Measurements from ENCODE around the gene APBB1IP. TPM values are rescaled to one million over a fixed set of nuclear protein-coding genes. Genes with fewer than 3 reads are reported as not detected.

APBB1IP gene
- polyA plus RNA-seq, 1 experiment, result 0.04 TPM

GRCh38 chr10:26505491-26505890 is 67.3 kb downstream of the APBB1IP start:
- no peak for DNase-seq (ENCODE audit: low read depth, low spot score)
- H3K27me3 ChIP-seq (ENCODE audit: control insufficient read depth, insufficient read depth, low read length), result no peaks in the 10 kb centered on the region
- no peak overlapping the region for H3K4me3 ChIP-seq (ENCODE audit: low read depth, low read length)
- CTCF ChIA-PET, result no interaction called here
- POLR2A ChIA-PET, result no interaction called here
- no peak for TF ChIP-seq CTCF (IDR thresholded peaks at IDR 0.05; ENCODE audit: low read depth, low read length)
- H3K27ac ChIP-seq (ENCODE audit: low read depth, low read length), result no peak overlapping the region
- H3K9me3 ChIP-seq (ENCODE audit: control insufficient read depth, insufficient read depth, low read length), result peaks cover 28% of the 10 kb centered on the region

DNA sequence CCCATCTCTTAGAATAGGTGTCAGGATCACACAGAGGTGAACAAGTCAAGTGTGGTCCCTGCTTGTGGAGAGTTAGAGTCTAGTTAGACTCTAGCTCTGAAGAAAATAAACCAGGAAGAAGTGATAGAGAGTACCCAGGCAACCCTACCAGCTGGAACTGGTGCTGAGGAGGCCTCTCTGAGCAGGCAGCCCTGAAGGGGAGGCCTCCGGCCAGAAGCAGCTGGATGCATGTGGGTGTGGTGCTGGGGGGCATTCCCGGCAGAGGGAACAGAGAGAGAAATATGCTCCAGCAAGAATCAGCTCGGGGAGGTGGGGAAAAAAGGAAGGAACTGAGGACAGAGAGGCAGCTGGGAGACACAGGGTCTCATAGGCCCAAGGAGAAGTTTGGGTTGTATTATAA is 68.6 kb downstream of the APBB1IP start:
- Histone ChIP-seq H3K4me3 (ENCODE audit: low read depth, low read length) (no peak overlapping the region), H3K9me3 (ENCODE audit: control insufficient read depth, insufficient read depth, low read length) (peaks cover 24% of the 10 kb centered on the region), H3K27me3 (ENCODE audit: control insufficient read depth, insufficient read depth, low read length) (no peaks in the 10 kb centered on the region), H3K27ac (ENCODE audit: low read depth, low read length) (no peak overlapping the region)
- POLR2A ChIA-PET, result no interaction called here
- no peak for TF ChIP-seq CTCF (IDR thresholded peaks at IDR 0.05; ENCODE audit: low read depth, low read length)
- DNase-seq (ENCODE audit: low read depth, low spot score), result no peak
- CTCF ChIA-PET, result no interaction called here

- no peak for DNase-seq (ENCODE audit: low read depth, low spot score)
Measured at GRCh38 chr10:26507441-26507840, 69.3 kb downstream of the APBB1IP start.

DNA sequence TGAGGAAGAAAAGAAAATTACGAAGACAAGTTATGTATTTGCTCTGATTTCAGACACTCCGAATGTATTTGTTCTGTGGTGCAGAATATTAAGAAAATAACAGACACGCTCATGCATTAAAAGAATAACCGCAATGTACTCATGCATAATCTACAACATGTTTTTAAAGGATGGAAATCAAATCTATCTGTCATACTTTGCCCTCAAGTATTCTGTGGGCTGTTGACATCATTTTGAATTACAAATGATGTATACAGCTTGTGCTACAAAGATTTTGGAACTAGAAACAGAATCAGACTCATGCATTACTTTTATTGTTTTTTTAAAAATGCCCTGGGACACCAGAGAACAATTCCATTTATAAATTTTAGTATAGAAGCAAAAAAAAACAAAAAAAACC is 69.9 kb downstream of the APBB1IP start:
- no peak for DNase-seq (ENCODE audit: low read depth, low spot score)
- Histone ChIP-seq H3K4me3 (ENCODE audit: low read depth, low read length) (no peak overlapping the region), H3K9me3 (ENCODE audit: control insufficient read depth, insufficient read depth, low read length) (peaks cover 25% of the 10 kb centered on the region), H3K27ac (ENCODE audit: low read depth, low read length) (no peak overlapping the region), H3K27me3 (ENCODE audit: control insufficient read depth, insufficient read depth, low read length) (no peaks in the 10 kb centered on the region)
- CTCF ChIA-PET, result no interaction called here
- no peak for TF ChIP-seq CTCF (IDR thresholded peaks at IDR 0.05; ENCODE audit: low read depth, low read length)
- POLR2A ChIA-PET, result no interaction called here

More at GRCh38 chr10:26507441-26507840, 69.3 kb downstream of the APBB1IP start:
- ChIA-PET CTCF (no interaction called here), POLR2A (no interaction called here)
- no peak for TF ChIP-seq CTCF (IDR thresholded peaks at IDR 0.05; ENCODE audit: low read depth, low read length)
- Histone ChIP-seq H3K27me3 (ENCODE audit: control insufficient read depth, insufficient read depth, low read length) (no peaks in the 10 kb centered on the region), H3K9me3 (ENCODE audit: control insufficient read depth, insufficient read depth, low read length) (peaks cover 21% of the 10 kb centered on the region), H3K4me3 (ENCODE audit: low read depth, low read length) (no peak overlapping the region), H3K27ac (ENCODE audit: low read depth, low read length) (no peak overlapping the region)

DNA sequence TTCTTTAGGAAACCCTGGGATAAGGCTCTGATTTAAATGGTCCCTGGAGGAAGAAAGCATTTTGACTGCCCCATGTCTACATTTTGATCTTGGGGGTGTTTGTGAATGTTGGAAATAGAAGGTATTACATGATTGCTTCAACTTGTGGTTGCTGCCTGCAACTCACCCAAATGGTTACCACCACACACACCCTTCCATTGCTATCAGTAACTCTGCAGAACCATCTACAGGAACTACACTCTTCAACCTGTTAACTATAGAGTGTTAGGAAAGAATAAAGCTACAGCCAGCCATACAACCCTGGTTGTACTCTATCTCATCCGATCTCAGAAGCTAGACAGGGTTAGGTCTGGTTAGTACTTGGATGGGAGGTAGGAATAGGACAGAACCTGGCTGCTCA is 71.2 kb downstream of the APBB1IP start:
- no peak for DNase-seq (ENCODE audit: low read depth, low spot score)
- CTCF ChIA-PET, result interaction anchor here (1.1 kb wide), 1 partner anchor 175 kb away, joined by 4 read pairs; no protein-coding TSS in a partner anchor
- no peak overlapping the region for H3K4me3 ChIP-seq (ENCODE audit: low read depth, low read length)
- H3K27me3 ChIP-seq (ENCODE audit: control insufficient read depth, insufficient read depth, low read length), result no peaks in the 10 kb centered on the region
- no peak for TF ChIP-seq CTCF (IDR thresholded peaks at IDR 0.05; ENCODE audit: low read depth, low read length)
- H3K27ac ChIP-seq (ENCODE audit: low read depth, low read length), result no peak overlapping the region
- peaks cover 22% of the 10 kb centered on the region for H3K9me3 ChIP-seq (ENCODE audit: control insufficient read depth, insufficient read depth, low read length)
- POLR2A ChIA-PET, result no interaction called here
